ENCODE data around the gene BDH1.
"Not testable (repeated sequence)": the region's sequence is repeated elsewhere in the genome, so short reads cannot be mapped to it uniquely, and the experiment has no call there.

BDH1 gene

GRCh38 chr3:197577366-197578074, 21.8 kb upstream of the BDH1 start:
- no peak for DNase-seq

GRCh38 chr3:197576838-197577237, 21.1 kb upstream of the BDH1 start:
- DNase-seq, result no peak

GRCh38 chr3:197575362-197575761, 19.6 kb upstream of the BDH1 start:
- DNase-seq, result no peak

GRCh38 chr3:197574396-197574991, 18.7 kb upstream of the BDH1 start:
- not testable (repeated sequence) for DNase-seq

GRCh38 chr3:197573048-197573767, 17.4 kb upstream of the BDH1 start:
- DNase-seq, result no peak

GRCh38 chr3:197571880-197572172, 16.1 kb upstream of the BDH1 start:
- DNase-seq, result not testable (repeated sequence)

GRCh38 chr3:197571074-197571879, 15.5 kb upstream of the BDH1 start:
- DNase-seq, result not testable (repeated sequence)

- DNase-seq, result not testable (repeated sequence)
These were observed 13.7 kb upstream of the BDH1 start for GRCh38 chr3:197569433-197569832.

GRCh38 chr3:197567904-197568681, 12.3 kb upstream of the BDH1 start:
- DNase-seq, result no peak

GRCh38 chr3:197566155-197566554, 10.4 kb upstream of the BDH1 start:
- DNase-seq, result not testable (repeated sequence)

GRCh38 chr3:197564097-197564843, 8.5 kb upstream of the BDH1 start:
- DNase-seq, result no peak

GRCh38 chr3:197562398-197563251, 6.9 kb upstream of the BDH1 start:
- DNase-seq, result no peak

- DNase-seq, result no peak
These were observed 6.2 kb upstream of the BDH1 start for GRCh38 chr3:197561926-197562325.

- DNase-seq, result no peak
These were observed 3.9 kb upstream of the BDH1 start for GRCh38 chr3:197559651-197560050.

GRCh38 chr3:197554562-197555280, 1.0 kb downstream of the BDH1 start:
- peak; percentile 100 for DNase-seq

GRCh38 chr3:197554196-197554561, 1.6 kb downstream of the BDH1 start:
- no peak for DNase-seq

- DNase-seq, result no peak
These were observed 3.6 kb downstream of the BDH1 start for GRCh38 chr3:197552198-197552597.

GRCh38 chr3:197550489-197550888, 5.3 kb downstream of the BDH1 start:
- DNase-seq, result no peak

GRCh38 chr3:197549261-197549885, 6.4 kb downstream of the BDH1 start:
- DNase-seq, result no peak

Data from NCI-H1105 (cell line).